Measurements from ENCODE around the gene CD151. TPM values are rescaled to one million over a fixed set of nuclear protein-coding genes. Genes with fewer than 3 reads are reported as not detected.

CD151 gene
- total and polyA plus RNA-seq, 2 experiments from 2014 or later: 62.9 to 109 TPM

DNA sequence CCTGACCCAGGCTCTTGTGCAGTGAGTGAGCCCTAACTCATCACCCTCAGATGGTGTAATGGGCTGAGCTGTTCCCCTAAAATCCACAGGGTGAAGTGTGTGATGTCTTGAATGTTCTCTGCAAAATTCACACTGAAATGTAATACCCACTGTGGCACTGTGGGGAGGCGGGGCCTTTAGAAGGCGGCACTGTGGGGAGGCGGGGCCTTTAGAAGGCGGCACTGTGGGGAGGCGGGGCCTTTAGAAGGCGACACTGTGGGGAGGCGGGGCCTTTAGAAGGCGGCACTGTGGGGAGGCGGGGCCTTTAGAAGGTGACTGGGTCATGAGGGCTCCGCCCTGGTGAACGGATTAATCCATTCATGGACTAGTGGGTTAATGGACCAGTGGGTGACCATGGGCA is 44.8 kb downstream of the CD151 start:
- no peak overlapping the region for H3K4me3 ChIP-seq
- no peaks in the 10 kb centered on the region for H3K27me3 ChIP-seq (ENCODE audit: insufficient read depth)
- DNase-seq (ENCODE audit: low spot score): peak; percentile 82
- H3K9me2 ChIP-seq (ENCODE audit: insufficient read depth): no peaks in the 10 kb centered on the region
- H3K4me1 Mint-ChIP-seq: peaks cover 2% of the 10 kb centered on the region; the same call in 2 of the 3 replicates
- H4K20me1 ChIP-seq (replicated peaks; ENCODE audit: insufficient read depth): peaks cover 17% of the 10 kb centered on the region
- peaks cover 4% of the 10 kb centered on the region; the same call in 1 of the 2 replicates for H3K36me3 ChIP-seq (ENCODE audit: insufficient read depth)
- no peak overlapping the region for H3K27ac ChIP-seq (ENCODE audit: low read depth)
- no peaks in the 10 kb centered on the region; the same call in 2 of the 3 replicates for H3K9me3 Mint-ChIP-seq
- H3F3A ChIP-seq (replicated peaks; ENCODE audit: low read depth): peaks cover 15% of the 10 kb centered on the region; the same call in 1 of the 2 replicates
- no peaks in the 10 kb centered on the region for H3K4me1 ChIP-seq (ENCODE audit: insufficient read depth)
- H3K36me3 Mint-ChIP-seq (ENCODE audit: low read depth): peaks cover 41% of the 10 kb centered on the region
- no peaks in the 10 kb centered on the region for H3K79me2 ChIP-seq (replicated peaks; ENCODE audit: insufficient read depth)
- peak; percentile 90 for ATAC-seq
- no peak overlapping the region for H3K4me2 ChIP-seq
- no peak overlapping the region for H2AFZ ChIP-seq
- H3K27me3 Mint-ChIP-seq (ENCODE audit: insufficient read depth, low read depth, poor library complexity): peaks cover 22% of the 10 kb centered on the region
- H3K4me3 Mint-ChIP-seq: no peak overlapping the region
- TF ChIP-seq CTCF (conservative IDR thresholded peaks at IDR 0.05; ENCODE audit: low read depth in 2 of 2) (no peak), ZNF331 (CRISPR knock-in tag; IDR thresholded peaks at IDR 0.05; ENCODE audit: low read depth) (no peak), CREB1 (CRISPR knock-in tag; IDR thresholded peaks at IDR 0.05; ENCODE audit: low read depth) (no peak), EZH2 (IDR thresholded peaks at IDR 0.05; ENCODE audit: low read depth, unreplicated experiment) (no peak), POLR2AphosphoS5 (IDR thresholded peaks at IDR 0.05; ENCODE audit: low read depth) (no peak), ZNF114 (CRISPR knock-in tag; IDR thresholded peaks at IDR 0.05) (no peak)
- TF ChIP-seq, protein P1, sequence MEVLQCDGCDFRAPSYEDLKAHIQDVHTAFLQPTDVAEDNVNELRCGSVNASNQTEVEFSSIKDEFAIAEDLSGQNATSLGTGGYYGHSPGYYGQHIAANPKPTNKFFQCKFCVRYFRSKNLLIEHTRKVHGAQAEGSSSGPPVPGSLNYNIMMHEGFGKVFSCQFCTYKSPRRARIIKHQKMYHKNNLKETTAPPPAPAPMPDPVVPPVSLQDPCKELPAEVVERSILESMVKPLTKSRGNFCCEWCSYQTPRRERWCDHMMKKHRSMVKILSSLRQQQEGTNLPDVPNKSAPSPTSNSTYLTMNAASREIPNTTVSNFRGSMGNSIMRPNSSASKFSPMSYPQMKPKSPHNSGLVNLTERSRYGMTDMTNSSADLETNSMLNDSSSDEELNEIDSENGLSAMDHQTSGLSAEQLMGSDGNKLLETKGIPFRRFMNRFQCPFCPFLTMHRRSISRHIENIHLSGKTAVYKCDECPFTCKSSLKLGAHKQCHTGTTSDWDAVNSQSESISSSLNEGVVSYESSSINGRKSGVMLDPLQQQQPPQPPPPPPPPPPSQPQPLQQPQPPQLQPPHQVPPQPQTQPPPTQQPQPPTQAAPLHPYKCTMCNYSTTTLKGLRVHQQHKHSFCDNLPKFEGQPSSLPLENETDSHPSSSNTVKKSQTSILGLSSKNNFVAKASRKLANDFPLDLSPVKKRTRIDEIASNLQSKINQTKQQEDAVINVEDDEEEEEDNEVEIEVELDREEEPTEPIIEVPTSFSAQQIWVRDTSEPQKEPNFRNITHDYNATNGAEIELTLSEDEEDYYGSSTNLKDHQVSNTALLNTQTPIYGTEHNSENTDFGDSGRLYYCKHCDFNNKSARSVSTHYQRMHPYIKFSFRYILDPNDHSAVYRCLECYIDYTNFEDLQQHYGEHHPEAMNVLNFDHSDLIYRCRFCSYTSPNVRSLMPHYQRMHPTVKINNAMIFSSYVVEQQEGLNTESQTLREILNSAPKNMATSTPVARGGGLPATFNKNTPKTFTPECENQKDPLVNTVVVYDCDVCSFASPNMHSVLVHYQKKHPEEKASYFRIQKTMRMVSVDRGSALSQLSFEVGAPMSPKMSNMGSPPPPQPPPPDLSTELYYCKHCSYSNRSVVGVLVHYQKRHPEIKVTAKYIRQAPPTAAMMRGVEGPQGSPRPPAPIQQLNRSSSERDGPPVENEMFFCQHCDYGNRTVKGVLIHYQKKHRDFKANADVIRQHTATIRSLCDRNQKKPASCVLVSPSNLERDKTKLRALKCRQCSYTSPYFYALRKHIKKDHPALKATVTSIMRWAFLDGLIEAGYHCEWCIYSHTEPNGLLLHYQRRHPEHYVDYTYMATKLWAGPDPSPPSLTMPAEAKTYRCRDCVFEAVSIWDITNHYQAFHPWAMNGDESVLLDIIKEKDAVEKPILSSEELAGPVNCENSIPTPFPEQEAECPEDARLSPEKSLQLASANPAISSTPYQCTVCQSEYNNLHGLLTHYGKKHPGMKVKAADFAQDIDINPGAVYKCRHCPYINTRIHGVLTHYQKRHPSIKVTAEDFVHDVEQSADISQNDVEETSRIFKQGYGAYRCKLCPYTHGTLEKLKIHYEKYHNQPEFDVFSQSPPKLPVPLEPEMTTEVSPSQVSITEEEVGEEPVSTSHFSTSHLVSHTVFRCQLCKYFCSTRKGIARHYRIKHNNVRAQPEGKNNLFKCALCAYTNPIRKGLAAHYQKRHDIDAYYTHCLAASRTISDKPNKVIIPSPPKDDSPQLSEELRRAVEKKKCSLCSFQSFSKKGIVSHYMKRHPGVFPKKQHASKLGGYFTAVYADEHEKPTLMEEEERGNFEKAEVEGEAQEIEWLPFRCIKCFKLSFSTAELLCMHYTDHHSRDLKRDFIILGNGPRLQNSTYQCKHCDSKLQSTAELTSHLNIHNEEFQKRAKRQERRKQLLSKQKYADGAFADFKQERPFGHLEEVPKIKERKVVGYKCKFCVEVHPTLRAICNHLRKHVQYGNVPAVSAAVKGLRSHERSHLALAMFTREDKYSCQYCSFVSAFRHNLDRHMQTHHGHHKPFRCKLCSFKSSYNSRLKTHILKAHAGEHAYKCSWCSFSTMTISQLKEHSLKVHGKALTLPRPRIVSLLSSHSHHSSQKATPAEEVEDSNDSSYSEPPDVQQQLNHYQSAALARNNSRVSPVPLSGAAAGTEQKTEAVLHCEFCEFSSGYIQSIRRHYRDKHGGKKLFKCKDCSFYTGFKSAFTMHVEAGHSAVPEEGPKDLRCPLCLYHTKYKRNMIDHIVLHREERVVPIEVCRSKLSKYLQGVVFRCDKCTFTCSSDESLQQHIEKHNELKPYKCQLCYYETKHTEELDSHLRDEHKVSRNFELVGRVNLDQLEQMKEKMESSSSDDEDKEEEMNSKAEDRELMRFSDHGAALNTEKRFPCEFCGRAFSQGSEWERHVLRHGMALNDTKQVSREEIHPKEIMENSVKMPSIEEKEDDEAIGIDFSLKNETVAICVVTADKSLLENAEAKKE (CRISPR knock-in tag; IDR thresholded peaks at IDR 0.05): no peak
- TF ChIP-seq, protein P2, sequence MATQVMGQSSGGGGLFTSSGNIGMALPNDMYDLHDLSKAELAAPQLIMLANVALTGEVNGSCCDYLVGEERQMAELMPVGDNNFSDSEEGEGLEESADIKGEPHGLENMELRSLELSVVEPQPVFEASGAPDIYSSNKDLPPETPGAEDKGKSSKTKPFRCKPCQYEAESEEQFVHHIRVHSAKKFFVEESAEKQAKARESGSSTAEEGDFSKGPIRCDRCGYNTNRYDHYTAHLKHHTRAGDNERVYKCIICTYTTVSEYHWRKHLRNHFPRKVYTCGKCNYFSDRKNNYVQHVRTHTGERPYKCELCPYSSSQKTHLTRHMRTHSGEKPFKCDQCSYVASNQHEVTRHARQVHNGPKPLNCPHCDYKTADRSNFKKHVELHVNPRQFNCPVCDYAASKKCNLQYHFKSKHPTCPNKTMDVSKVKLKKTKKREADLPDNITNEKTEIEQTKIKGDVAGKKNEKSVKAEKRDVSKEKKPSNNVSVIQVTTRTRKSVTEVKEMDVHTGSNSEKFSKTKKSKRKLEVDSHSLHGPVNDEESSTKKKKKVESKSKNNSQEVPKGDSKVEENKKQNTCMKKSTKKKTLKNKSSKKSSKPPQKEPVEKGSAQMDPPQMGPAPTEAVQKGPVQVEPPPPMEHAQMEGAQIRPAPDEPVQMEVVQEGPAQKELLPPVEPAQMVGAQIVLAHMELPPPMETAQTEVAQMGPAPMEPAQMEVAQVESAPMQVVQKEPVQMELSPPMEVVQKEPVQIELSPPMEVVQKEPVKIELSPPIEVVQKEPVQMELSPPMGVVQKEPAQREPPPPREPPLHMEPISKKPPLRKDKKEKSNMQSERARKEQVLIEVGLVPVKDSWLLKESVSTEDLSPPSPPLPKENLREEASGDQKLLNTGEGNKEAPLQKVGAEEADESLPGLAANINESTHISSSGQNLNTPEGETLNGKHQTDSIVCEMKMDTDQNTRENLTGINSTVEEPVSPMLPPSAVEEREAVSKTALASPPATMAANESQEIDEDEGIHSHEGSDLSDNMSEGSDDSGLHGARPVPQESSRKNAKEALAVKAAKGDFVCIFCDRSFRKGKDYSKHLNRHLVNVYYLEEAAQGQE (IDR thresholded peaks at IDR 0.05; ENCODE audit: unreplicated experiment): no peak
- TF ChIP-seq, protein P3, sequence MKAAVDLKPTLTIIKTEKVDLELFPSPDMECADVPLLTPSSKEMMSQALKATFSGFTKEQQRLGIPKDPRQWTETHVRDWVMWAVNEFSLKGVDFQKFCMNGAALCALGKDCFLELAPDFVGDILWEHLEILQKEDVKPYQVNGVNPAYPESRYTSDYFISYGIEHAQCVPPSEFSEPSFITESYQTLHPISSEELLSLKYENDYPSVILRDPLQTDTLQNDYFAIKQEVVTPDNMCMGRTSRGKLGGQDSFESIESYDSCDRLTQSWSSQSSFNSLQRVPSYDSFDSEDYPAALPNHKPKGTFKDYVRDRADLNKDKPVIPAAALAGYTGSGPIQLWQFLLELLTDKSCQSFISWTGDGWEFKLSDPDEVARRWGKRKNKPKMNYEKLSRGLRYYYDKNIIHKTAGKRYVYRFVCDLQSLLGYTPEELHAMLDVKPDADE (IDR thresholded peaks at IDR 0.05): no peak
- H3K27ac Mint-ChIP-seq: no peak overlapping the region
